T-helper 2 cell treated with Interferon-gamma antibody and Interleukin-4, amounts not matched to agents 5 μg/mL and 100 μg/mL, for 36 hours (primary cell): Measurements from ENCODE around the gene SNAP25.

Source experiments
- DNase-seq: peaks from one replicate; pipeline ENCODE4 v3.0.0; 2021; ENCODE audit warnings: low spot score
- H3K27ac Mint-ChIP-seq: one replicate; pipeline ENCODE4 v1.8.0; 2021; ENCODE audit warnings: mild to moderate bottlenecking, mixed read lengths
- H3K27me3 Mint-ChIP-seq: one replicate; pipeline ENCODE4 v1.8.0; 2021; ENCODE audit warnings: low read depth, mixed read lengths
- H3K36me3 Mint-ChIP-seq: one replicate; pipeline ENCODE4 v1.8.0; 2021; ENCODE audit warnings: low read depth, mixed read lengths
- H3K4me1 Mint-ChIP-seq: one replicate; pipeline ENCODE4 v1.8.0; 2021; ENCODE audit warnings: low read depth, mixed read lengths
- H3K4me3 Mint-ChIP-seq: one replicate; pipeline ENCODE4 v1.8.0; 2022; ENCODE audit warnings: mild to moderate bottlenecking, moderate library complexity, mixed read lengths
- H3K9me3 Mint-ChIP-seq: one replicate; pipeline ENCODE4 v1.8.0; 2021; ENCODE audit warnings: mixed read lengths

SNAP25 gene

DNA sequence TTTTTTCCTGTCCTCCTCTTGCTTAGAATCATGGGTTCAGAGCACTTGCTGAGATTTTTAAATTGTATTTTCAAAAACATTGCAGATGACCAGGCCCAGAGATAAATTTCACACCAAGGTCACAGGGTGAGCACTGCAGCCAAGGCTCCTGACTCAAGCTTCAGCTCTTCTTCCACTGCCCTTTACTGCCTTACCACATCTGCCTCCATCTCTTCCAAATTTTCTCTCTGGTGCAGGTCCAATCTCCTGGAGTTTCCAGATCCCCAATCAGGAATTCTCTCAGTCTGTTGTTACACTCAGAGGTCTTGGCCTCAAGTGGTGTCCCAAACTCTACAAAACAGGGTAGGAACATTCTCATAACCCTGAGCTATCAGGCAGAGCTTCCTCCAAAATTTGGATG lies 12.7 kb downstream of the SNAP25 start:
- Mint-ChIP-seq H3K4me3 (no peak overlapping the region), H3K27me3 (no peaks in the 10 kb centered on the region), H3K36me3 (no peaks in the 10 kb centered on the region), H3K9me3 (no peaks in the 10 kb centered on the region), H3K27ac (no peak overlapping the region), H3K4me1 (no peaks in the 10 kb centered on the region)
- DNase-seq, result no peak

DNA sequence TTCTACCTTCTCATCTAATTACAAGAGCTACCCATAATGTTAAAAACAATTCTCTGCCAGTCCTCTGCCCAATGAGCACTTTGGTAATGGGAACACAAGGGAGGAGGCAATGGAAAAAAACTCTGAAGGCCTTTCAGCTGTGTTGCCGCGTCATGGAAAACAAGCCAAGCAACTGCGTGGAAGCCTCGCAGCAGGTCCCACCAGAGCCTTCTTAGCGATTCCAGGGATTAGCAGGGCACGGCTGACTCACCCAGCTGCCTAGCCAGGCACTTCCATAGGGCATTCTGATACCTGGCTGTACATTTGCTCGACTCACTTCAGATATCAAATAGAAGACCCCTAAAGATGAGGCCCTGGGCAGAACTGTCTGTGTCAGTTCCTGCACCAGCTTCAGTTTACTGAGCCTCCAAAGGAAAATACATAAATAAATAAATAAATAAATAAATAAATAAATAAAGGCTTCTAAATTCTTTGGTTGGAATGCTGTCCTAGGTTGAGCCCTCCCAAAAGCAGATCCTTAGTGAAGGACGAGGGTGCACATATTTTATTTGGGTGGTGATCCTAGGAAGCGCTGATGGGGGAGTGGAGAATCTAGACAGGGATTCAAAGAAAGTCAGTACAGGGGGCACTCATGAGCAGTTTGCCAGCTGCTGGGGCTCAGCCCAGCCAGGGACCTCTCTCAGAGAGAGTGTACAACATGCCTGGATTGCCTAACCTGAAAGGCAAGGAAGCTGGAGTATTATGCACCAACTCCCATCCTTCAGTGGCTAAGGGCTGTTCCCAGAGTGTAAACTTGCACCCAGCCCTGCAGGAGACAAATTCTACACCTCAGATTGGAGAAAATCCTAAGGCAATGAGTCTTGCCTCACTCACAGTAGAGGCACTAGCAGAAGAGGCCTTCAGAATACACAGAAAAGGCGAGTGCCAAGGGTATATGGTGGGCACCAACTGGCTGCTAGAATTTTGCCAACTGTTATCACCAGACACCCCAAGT lies 18.2 kb downstream of the SNAP25 start:
- H3K27me3 Mint-ChIP-seq, result no peaks in the 10 kb centered on the region
- no peak for DNase-seq
- H3K27ac Mint-ChIP-seq, result no peak overlapping the region

DNA sequence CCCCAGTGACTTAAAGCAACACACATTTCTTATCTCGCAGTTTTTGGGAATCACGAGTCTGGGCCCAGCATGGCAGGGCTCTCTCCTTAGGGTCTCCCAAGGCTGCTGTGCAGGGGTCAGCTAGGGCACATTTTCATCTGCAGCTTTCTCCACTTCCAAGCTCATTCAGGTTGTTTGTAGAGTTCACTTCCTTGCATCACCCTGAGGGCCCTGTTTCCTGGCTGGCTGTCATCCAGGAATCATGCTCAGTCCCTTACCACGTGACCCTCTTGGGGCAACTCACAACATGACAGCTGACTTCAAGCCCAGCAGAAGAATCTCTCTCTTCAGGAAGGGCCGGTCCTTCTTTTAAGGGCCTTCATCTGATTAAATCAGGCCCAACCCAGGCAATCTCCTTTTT lies 21.3 kb downstream of the SNAP25 start:
- DNase-seq, result no peak
- no peaks in the 10 kb centered on the region for H3K9me3 Mint-ChIP-seq

More for the DNA sequence above, 18.2 kb downstream of the SNAP25 start:
- Mint-ChIP-seq H3K4me1 (no peaks in the 10 kb centered on the region), H3K36me3 (no peaks in the 10 kb centered on the region), H3K9me3 (no peaks in the 10 kb centered on the region), H3K4me3 (no peak overlapping the region)

DNA sequence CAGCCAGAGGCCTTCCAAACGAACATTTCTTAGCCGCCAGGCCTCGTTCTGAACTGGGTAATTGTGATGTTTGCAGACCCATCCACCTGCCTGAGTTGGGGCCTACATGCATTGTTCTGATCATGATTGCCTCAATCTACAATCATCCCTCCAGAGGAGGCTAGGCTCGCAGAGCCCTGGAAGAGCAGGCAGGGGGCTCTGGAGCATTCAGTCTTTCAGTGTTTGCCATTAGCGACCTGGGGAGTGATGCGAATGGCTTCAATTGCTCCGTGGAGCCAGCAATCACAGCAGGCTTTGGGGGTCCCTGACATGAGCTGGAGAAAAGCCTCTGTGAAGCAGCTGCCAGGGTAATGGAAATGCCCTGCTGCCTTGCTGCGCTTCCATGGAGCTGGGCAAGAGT lies 22.0 kb downstream of the SNAP25 start:
- no peaks in the 10 kb centered on the region for H3K9me3 Mint-ChIP-seq
- no peak for DNase-seq
- H3K4me1 Mint-ChIP-seq, result no peaks in the 10 kb centered on the region
- H3K4me3 Mint-ChIP-seq, result no peak overlapping the region
- H3K27ac Mint-ChIP-seq, result no peak overlapping the region
- H3K36me3 Mint-ChIP-seq, result no peaks in the 10 kb centered on the region
- H3K27me3 Mint-ChIP-seq, result no peaks in the 10 kb centered on the region

More for the DNA sequence above, 21.3 kb downstream of the SNAP25 start:
- Mint-ChIP-seq H3K4me3 (no peak overlapping the region), H3K36me3 (no peaks in the 10 kb centered on the region), H3K4me1 (no peaks in the 10 kb centered on the region), H3K27me3 (no peaks in the 10 kb centered on the region), H3K27ac (no peak overlapping the region)

DNA sequence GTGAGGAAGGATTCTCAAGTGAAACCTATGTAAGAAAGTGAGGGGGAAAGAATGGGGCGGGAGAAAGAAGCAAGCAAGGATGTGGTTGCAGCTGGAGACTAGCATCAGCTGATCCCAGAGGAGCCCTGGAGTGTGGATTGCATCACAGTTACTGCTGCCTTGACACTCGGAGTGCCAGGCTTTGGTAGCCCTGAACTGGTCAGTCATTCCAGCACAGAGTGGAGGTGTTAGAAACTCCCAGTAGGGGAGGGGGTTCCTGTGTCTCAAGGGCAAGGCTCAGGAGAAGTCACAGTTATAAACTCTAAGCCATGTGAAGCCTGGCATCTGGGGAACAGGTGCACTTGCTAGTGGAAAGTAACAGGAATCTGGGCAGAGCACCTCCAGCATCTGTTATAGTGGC lies 23.5 kb downstream of the SNAP25 start:
- H3K36me3 Mint-ChIP-seq, result no peaks in the 10 kb centered on the region
- no peaks in the 10 kb centered on the region for H3K4me1 Mint-ChIP-seq
- no peak overlapping the region for H3K4me3 Mint-ChIP-seq
- no peaks in the 10 kb centered on the region for H3K27me3 Mint-ChIP-seq
- H3K9me3 Mint-ChIP-seq, result no peaks in the 10 kb centered on the region
- no peak overlapping the region for H3K27ac Mint-ChIP-seq
- DNase-seq, result no peak

DNA sequence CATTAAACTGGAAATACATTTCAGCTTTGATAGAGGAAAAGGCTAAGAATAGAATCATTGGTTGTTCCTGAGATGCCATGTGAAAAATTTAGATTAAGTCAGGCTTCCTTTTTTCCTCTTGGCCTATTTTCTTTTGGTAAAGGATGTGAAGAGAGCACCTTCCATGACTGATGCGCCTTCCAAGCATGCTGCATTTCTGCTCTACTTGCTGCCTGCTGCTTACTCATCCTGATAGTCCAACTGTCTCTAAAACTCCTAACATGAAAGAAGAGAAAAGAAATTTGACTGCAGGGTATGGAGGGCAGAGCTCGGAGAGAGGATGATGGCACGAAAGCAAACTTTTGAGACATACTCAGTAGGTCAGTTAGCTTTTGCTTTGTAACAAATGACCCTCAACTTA lies 28.8 kb downstream of the SNAP25 start:
- Mint-ChIP-seq H3K36me3 (no peaks in the 10 kb centered on the region), H3K9me3 (no peaks in the 10 kb centered on the region)
- DNase-seq, result no peak

DNA sequence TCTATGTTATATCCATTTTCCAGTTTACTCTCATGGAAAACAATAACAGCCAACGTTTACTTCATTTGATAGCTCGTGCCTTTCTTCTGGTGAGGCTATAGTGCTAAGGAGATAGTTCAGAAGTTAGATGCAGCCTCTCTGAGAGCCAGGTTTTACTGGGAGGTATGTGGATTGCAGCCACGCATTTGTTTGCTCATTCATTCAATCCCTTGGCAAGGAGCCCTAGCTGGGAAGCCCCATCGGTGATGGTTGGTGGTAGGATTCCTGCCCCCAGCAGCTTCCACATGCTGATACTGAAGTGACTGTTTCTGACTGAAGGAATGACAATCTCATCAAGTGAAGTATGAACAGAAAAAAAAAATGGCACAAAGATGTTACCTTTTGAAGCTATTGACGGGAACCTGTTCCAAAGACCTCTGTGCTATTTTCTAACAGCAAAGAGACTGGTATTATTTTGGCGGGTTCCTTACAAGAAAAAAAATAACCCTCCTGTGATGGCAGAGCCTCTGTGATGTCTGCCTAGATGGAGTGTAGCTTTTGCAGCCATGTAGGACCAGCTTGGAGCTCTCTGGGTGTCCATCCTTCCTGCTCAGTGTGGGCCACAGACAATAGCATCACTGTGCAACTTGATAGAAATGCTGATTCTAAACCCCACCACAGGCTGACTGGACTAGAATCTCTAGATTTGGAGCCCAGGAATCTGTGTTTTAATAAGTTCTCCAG lies 30.6 kb downstream of the SNAP25 start:
- H3K4me1 Mint-ChIP-seq, result no peaks in the 10 kb centered on the region

More for the DNA sequence above, 28.8 kb downstream of the SNAP25 start:
- Mint-ChIP-seq H3K4me3 (no peak overlapping the region), H3K4me1 (no peaks in the 10 kb centered on the region), H3K27ac (no peak overlapping the region), H3K27me3 (no peaks in the 10 kb centered on the region)

DNA sequence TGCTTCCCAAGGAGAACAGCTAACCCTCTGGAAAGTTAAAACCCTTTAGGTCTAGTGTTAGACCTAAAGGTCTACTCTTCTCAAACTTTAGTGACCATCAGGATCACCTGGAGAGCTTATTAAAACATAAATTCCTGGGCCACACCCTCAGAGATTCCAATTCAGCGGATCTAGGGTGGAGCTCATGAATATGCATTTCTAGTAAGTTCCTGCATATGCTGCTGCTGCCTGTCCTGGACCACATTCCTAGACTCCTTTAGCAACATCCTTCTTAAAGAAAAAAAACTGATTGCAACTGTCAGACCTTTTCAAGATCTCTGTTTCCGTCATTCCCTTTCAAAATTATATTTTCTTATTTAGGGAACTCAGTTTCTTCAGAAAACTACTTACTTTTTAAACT lies 31.2 kb downstream of the SNAP25 start:
- no peak overlapping the region for H3K27ac Mint-ChIP-seq
- no peaks in the 10 kb centered on the region for H3K9me3 Mint-ChIP-seq
- no peaks in the 10 kb centered on the region for H3K36me3 Mint-ChIP-seq
- H3K4me1 Mint-ChIP-seq, result no peaks in the 10 kb centered on the region
- no peak for DNase-seq
- H3K27me3 Mint-ChIP-seq, result no peaks in the 10 kb centered on the region
- no peak overlapping the region for H3K4me3 Mint-ChIP-seq

More for the DNA sequence above, 30.6 kb downstream of the SNAP25 start:
- Mint-ChIP-seq H3K4me3 (no peak overlapping the region), H3K27me3 (no peaks in the 10 kb centered on the region), H3K27ac (no peak overlapping the region), H3K36me3 (no peaks in the 10 kb centered on the region), H3K9me3 (no peaks in the 10 kb centered on the region)
- DNase-seq, result no peak

DNA sequence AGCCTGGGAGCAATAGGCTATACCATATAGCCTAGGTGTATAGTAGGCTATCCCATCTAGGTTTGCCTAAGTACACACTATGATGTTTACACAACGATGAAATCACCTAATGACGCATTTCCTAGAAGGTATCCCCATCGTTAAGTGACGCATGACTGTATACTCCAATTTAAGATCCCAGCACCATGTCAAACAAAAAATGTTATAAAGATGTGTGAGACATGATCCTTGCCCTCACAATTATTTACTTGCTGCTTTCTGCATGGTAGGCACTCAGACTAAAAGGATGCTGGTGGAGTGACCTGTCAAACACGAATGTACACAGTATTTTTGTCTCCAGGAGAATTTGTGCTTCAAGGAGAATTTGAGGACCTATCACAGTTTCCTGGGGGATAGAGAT lies 32.3 kb downstream of the SNAP25 start:
- Mint-ChIP-seq H3K27ac (no peak overlapping the region), H3K36me3 (no peaks in the 10 kb centered on the region), H3K4me3 (no peak overlapping the region), H3K27me3 (no peaks in the 10 kb centered on the region), H3K4me1 (no peaks in the 10 kb centered on the region), H3K9me3 (no peaks in the 10 kb centered on the region)
- DNase-seq, result no peak

DNA sequence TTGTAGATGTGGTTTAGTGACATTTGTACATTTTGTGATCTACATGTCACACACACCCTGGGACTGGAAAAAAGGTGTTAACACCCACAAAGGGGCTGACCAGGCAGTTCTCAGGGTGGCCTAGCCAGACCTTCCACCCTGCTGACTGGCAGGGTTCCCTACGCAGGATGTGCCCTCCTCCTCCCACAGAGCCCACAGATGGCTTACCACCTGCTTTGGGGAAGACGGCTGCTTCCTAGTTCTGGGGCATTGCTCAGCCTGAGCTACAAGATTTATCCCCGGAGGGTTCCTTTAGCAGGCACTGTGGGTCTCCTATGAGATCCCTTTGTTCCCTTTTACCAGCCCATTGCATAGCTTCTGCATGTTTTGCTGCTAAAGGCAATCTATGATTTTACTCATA lies 35.1 kb downstream of the SNAP25 start:
- Mint-ChIP-seq H3K9me3 (no peaks in the 10 kb centered on the region), H3K27ac (no peak overlapping the region), H3K4me1 (no peaks in the 10 kb centered on the region), H3K36me3 (no peaks in the 10 kb centered on the region), H3K27me3 (no peaks in the 10 kb centered on the region), H3K4me3 (no peak overlapping the region)
- no peak for DNase-seq

DNA sequence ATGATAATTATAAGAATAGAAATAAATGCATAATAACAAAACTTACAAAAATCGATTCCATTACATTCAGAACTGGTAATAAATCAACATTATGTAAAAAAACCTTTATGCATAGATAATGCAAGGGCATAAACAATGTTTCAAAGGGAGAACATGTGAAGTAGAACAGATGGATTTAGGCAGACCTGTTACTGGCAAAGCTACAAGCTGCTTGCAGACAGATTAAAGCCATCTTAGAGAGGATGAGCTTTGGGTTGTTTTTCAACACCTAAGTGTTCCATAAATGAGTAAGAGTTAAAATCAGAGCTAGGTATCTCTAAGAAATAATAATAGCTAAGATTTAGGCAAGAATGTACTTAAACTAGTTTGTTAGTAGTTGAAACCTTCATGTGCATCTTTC lies 37.2 kb downstream of the SNAP25 start:
- Mint-ChIP-seq H3K9me3 (no peaks in the 10 kb centered on the region), H3K27me3 (peaks cover 5% of the 10 kb centered on the region), H3K4me3 (no peak overlapping the region), H3K4me1 (no peaks in the 10 kb centered on the region), H3K36me3 (no peaks in the 10 kb centered on the region), H3K27ac (no peak overlapping the region)
- no peak for DNase-seq

DNA sequence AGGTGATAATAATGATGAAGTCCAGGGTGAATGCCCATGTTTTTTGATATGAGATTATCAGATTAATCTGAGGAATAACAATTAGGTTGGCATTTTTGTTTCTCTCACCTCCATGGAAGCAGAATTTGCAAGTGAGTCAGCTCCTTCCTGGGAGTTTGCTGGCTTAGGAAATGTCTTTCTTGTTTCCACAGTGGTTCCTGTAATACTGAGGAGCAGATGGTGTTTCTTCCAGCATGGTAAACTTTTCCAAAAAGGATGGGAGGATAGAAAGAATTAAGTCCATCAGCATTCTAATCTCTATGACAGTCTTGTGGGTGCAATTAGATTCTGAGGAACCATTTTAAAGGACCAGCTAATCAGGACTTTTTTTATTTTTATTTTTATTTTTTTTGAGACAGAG lies 40.5 kb downstream of the SNAP25 start:
- no peak overlapping the region for H3K4me3 Mint-ChIP-seq
- no peaks in the 10 kb centered on the region for H3K36me3 Mint-ChIP-seq
- H3K27me3 Mint-ChIP-seq, result peaks cover 5% of the 10 kb centered on the region
- no peaks in the 10 kb centered on the region for H3K9me3 Mint-ChIP-seq
- no peak for DNase-seq
- no peaks in the 10 kb centered on the region for H3K4me1 Mint-ChIP-seq
- no peak overlapping the region for H3K27ac Mint-ChIP-seq

DNA sequence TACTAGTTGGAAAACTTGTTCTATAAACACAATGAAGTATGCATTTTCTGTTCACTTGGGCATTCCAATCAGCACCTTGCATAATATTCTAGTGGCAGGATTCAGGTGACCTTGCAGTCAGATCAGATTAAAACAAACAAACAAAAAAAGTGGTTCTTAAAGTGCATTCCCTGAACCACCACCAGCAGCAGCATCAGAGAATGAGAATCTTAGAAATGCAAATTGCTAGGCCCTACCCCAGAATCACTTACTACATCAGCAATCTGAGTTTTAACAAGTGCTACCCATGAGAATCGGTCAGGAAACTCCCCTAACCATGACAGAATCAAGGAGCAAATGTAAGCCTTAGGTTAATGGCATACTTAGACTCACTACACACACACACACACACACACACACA lies 41.7 kb downstream of the SNAP25 start:
- H3K9me3 Mint-ChIP-seq, result no peaks in the 10 kb centered on the region
- peaks cover 5% of the 10 kb centered on the region for H3K27me3 Mint-ChIP-seq
- H3K4me3 Mint-ChIP-seq, result no peak overlapping the region
- no peaks in the 10 kb centered on the region for H3K4me1 Mint-ChIP-seq
- no peak overlapping the region for H3K27ac Mint-ChIP-seq
- no peaks in the 10 kb centered on the region for H3K36me3 Mint-ChIP-seq
- no peak for DNase-seq

DNA sequence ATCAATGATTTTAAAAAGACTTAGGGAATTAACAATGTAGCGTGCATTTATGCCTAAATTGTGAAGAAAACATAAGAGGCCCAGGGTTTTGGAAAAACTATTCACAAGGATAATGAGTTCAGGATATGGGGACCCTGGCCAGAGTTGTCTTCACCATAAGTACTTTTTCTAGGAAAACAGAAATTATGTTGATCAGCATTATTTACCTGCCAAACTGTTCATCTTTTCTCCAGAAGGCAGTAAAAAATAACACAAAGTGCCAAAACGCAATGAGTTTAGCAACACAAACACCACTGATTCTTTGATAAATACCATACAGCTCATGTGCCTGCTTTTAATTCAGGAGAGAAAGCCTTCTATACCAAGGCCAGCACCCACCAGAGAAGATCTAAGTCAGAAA lies 43.1 kb downstream of the SNAP25 start:
- H3K4me1 Mint-ChIP-seq, result no peaks in the 10 kb centered on the region
- peaks cover 5% of the 10 kb centered on the region for H3K27me3 Mint-ChIP-seq

More for the DNA sequence above, 43.1 kb downstream of the SNAP25 start:
- no peak for DNase-seq
- Mint-ChIP-seq H3K9me3 (no peaks in the 10 kb centered on the region), H3K27ac (no peak overlapping the region), H3K36me3 (no peaks in the 10 kb centered on the region), H3K4me3 (no peak overlapping the region)
